GM21528 (cell line): ENCODE measurements around the gene FTH1.

Source experiments
- ATAC-seq: cut with Tn5 transposase; IDR thresholded peaks from one replicate; pipeline ENCODE4 v1.9.1; 2021; ENCODE audit warnings: mild to moderate bottlenecking, moderate library complexity; ENCODE audit not compliant: unreplicated experiment, low FRiP score

Gene FTH1

DNA sequence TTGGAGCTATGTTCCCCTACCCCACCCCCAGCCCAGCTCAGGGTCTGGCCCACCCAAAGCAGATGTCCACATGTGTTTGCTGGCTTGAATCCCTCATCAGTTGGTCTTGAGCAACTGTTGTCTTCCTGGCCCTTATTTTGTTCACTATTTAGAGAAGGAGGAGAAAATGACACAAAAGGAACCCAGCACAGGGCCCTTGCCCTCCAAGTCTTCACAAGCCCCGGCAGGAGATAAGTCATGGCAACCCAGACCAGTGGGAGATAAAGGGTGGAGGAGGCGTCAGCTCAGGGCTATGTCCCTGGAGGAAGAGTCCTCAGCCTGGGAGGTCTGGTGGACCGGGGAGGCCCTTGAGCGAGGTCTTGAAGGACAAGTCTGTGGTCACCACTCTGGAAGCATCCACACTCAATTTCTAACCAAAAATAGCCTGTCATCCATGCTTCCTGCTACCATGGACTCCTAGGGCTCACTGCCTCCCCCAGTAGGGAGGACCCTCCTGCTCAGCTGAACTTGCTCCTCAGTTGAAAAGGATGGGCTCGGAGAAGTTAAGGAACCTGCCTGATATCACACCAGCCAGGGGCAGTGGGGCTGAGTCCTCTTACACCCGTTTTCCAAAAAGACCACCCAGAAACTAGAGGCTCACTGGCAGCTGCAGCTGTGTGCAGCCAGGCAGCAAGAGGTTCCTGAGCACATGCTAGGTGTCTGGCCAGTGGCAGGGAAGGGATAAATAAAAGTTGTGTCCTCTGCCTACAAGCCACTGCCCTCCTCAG, 48.3 kb downstream of the FTH1 start:
- ATAC-seq = no peak

DNA sequence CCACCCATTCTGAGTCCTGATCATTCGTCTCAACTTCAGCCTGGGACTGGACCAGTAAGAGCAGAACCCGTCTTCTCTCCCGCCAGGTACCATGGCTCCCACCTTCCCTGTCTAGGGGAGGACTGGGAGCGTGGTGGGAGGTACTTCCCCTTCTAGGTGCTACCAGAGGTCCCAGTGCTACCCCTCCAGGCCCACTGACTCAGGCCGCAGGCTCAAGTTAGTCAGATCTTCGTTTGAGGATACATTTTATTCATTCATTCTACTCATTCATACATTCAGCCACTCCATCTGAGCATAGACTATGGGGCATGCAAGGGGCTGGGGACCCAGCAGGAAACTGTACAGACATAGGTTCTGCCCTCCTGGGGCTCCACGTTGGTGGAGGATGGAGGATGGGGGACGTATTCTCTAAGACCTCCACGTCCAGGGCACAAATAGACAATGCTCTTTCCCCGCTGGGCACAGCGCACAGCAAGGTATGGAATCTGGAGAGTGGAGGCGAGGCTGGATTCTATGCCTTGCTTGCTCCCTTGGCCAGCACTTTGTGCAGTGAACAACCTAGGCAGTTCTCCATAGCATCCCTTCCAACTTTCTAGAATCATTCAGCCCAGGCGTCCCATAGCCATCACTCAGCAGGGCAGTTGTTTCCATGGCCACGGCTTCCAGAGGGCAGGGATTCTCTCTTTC, 49.0 kb downstream of the FTH1 start:
- ATAC-seq = no peak

DNA sequence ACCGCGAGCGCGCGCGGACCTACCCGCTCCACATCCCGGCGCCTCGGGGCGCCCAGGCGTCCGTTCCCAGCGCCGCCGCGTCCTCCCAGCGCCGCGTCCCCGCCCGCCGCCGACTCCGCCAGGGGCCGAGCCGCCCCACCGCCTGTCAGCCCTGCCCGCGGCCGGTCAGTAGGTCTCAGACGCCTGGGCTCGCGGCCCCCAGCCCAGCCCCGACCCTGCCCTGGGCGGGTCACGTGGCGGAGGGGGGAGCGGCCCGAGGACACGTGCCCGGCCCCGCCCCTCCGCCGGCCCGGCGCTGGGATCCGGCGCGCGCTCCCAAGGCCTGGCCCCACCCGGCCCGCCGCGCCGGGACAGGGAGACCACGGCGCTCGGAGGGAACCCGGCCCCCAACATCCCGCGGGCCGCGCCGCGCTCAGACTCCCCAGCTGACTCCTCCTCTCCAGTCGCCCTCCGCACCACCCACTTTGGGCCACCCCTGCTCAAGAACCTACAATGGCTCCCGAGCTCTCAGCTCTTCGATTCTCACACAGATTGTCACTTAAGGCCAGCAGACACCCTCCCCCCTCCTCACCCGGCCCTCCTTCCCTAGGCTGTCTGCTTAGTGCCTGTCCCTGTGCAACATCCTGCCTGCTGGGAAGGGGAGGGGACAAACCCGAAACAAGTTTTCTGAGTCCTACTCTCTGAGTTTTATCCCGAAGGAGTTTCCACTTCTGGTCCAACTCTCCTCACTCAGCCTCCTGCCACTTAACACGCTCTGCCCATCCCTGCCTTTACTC, 49.9 kb downstream of the FTH1 start, which contains the start of gene RAB3IL1:
Gene RAB3IL1, minus strand, starts transcription at position 233 of the 776 bp plus-strand sequence. Its CDS starts 199 bp downstream, at position 34.
- ATAC-seq = no peak

DNA sequence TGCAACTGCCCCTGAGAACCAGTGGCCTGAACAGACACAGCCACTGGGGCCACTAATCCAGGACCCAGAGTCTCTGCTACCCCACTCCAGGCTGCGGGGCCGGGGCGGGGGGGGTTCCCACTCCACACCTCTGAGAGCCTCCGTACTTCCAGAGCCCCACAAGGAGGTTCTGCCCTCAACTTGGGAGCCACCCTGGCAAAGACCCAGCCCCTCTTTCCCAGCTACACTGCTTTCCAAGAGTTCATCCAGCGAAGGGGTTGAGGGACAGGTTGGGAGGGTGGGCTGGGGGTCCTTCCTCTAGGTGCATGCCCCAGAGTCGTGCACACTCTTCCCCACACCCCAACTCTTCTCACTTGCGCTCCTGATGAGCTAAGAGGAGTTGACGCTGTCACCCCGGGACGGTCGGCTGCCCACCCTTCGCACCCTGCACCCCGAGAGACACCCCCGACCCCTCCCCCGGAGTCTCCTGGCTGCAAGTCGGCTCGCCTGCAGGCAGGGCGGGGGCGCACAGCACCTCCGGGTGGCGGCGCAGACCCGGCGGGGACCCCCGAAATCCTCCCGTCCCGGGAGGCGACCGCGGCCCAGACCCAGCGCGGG, 50.6 kb downstream of the FTH1 start:
- ATAC-seq = no peak

DNA sequence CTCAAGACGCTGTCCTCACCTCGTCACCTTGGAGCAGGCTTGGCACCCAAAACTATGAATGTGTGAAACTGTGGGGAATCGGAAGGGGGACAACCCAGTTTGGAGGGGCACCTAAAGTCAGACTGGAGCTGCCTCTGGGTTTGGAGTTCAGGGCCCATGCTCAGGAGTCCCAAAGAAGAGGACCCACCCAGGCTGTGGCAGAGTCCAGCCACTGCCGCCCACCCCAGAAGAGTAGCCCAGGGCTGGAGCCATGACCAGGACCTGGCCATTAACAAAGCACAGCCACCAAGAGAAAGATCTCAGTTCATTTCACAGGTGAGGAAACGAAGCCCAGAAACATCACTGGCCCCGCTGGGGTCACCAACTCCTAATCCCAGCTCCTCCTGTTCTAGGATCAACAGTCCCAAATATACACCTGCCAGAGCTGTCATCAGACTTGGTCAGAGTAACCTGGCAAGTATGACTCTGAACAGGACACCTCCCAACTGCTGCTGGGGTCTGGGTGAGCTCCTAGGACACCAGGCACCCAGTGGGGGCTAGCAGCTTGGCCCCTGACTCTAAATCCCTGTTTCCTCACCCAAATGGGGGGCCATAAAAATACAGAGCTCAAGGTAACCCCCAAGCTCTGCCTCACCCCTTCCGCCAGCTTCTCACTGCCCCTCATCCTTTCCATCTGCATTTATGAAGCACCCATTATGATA, 52.8 kb downstream of the FTH1 start:
- no peak for ATAC-seq
